Measurements from ENCODE around the gene LGR4. TPM values are rescaled to one million over a fixed set of nuclear protein-coding genes. Genes with fewer than 3 reads are reported as not detected.

LGR4 gene
- total and polyA plus RNA-seq, 5 experiments from 2014 or later, result 0.13 to 1.3 (median 0.24) TPM

DNA sequence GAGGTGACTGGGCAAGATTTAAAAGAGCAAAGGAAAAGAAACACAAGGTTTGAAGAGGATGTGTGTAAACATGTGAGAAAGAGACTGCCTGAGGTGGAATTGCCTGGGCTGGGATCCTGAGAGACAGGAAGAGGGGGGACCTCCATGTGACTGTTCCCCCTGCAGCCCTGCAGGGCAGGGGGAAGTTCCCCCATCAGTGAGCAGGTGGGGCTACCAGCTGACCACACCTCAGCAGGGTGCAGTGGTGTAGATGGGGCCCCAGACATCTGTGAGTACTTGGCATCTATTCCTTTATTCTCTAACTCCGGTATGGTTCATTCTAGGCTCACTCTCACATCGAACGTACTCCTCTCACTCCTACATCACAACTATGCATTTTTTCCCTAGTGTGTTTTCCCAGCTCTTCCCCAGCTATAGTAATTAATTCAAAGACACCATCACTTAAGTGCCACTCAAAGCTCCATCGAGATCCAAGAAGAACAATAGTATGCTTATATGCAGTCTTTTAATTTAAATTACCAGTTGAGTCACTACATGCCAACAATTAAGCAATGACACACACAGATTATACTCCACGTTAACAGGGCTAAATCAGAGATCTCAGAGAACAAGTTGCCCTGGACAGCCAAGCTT lies 42.7 kb downstream of the LGR4 start:
- POLR2A ChIA-PET, result no interaction called here
- Mint-ChIP-seq H3K9me3 (no peaks in the 10 kb centered on the region), H3K27ac (no peak overlapping the region), H3K4me1 (no peaks in the 10 kb centered on the region), H3K4me3 (no peak overlapping the region), H3K27me3 (peaks cover 0 to 4% (median 3%) of the 10 kb centered on the region in 5 donors), H3K36me3 (no peaks in the 10 kb centered on the region)
- no peak for DNase-seq
- no peak for ATAC-seq

DNA sequence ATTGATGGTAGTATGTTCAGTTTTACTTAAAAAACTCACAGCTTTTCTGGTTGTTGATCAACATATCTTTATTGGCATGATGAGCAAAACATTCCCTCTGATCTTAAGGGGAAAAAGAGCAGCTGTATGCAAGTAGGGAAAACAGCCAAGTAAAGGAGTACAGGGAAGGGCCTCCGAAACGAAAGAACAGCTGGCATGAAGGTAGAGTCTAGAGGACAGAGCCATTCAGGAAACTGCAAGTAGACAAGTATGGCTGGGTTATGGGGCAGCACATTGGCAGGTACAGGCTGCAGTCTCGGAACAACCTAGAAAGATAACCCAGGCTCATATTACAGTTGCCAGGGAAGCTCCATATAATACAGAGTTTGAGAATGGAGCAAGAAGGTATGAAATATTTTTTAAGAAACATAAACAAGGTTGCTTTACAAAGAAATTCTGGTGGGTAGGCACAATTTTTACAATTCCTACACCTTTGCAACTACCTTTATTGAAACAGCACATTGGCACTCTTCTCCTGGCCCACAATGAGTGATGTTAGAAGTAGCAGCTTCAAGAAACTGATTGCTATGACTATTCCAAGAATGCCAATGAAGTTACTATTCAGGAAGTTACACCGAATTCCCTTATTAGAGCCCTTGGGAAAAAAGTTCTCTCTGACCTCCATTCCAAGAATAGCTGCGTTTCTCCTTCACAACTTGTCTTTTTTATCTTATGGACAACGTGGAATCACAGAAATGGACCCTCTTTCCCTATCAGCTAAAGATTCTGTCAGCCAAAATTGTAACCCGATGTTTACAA lies 45.2 kb downstream of the LGR4 start:
- no peak for DNase-seq
- peaks cover 0 to 6% (median 2%) of the 10 kb centered on the region in 5 donors for H3K27me3 Mint-ChIP-seq
- H3K4me1 Mint-ChIP-seq, result no peaks in the 10 kb centered on the region
- H3K4me3 Mint-ChIP-seq, result no peak overlapping the region
- ATAC-seq, result no peak
- H3K9me3 Mint-ChIP-seq, result no peaks in the 10 kb centered on the region
- no peaks in the 10 kb centered on the region for H3K36me3 Mint-ChIP-seq
- POLR2A ChIA-PET, result no interaction called here
- peak overlapping the region in 1 of 10 donors; percentile 61 for H3K27ac Mint-ChIP-seq

- H3K4me1 Mint-ChIP-seq, result no peaks in the 10 kb centered on the region
- DNase-seq, result no peak
- POLR2A ChIA-PET, result no interaction called here
- peaks cover 0 to 6% (median 2%) of the 10 kb centered on the region in 5 donors for H3K27me3 Mint-ChIP-seq
- no peak for ATAC-seq
- no peak overlapping the region for H3K27ac Mint-ChIP-seq
- no peaks in the 10 kb centered on the region for H3K36me3 Mint-ChIP-seq
- no peaks in the 10 kb centered on the region for H3K9me3 Mint-ChIP-seq
- H3K4me3 Mint-ChIP-seq, result no peak overlapping the region
Measured at GRCh38 chr11:27425814-27426213, 46.8 kb downstream of the LGR4 start.

- POLR2A ChIA-PET, result no interaction called here
- Mint-ChIP-seq H3K27ac (no peak overlapping the region), H3K9me3 (no peaks in the 10 kb centered on the region), H3K36me3 (no peaks in the 10 kb centered on the region), H3K27me3 (peaks cover 0 to 6% (median 2%) of the 10 kb centered on the region in 5 donors), H3K4me3 (no peak overlapping the region), H3K4me1 (no peaks in the 10 kb centered on the region)
- no peak for ATAC-seq
- no peak for DNase-seq
Measured at GRCh38 chr11:27423125-27423524, 49.5 kb downstream of the LGR4 start.

DNA sequence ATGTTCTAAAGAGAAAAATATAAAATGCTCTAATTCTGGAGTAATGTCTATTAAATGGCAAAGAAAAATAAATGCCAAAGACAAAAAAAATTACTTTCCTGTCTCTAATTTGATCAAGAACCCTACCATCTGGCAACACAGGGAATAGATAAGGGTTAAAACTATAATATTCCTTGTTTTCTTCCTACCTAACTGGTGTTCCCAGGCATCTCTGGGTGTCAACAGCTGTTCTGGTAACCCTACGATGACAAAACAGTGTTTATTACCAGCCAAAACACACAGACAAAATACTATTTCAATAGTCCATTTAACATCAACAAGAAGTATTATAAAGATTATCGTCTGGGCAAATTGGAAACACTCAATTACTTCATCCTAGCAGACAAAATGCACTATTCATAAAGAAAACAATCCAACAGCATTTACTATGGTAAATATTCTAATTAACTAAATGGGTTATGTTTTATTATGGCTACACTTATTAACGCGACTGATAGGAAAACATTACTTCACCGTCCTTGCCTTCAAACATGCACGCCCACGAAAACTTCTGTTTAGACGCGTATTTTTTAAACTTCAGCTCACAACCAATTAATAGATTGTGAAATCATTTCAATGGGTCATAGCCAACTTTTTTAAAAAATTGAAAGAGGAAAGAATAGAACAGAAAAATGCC lies 50.6 kb downstream of the LGR4 start:
- no peak for ATAC-seq
- H3K4me3 Mint-ChIP-seq, result no peak overlapping the region
- H3K36me3 Mint-ChIP-seq, result no peaks in the 10 kb centered on the region
- H3K4me1 Mint-ChIP-seq, result no peaks in the 10 kb centered on the region
- no peak overlapping the region for H3K27ac Mint-ChIP-seq
- POLR2A ChIA-PET, result no interaction called here
- H3K9me3 Mint-ChIP-seq, result no peaks in the 10 kb centered on the region
- peaks cover 0 to 6% (median 4%) of the 10 kb centered on the region in 5 donors for H3K27me3 Mint-ChIP-seq
- no peak for DNase-seq

DNA sequence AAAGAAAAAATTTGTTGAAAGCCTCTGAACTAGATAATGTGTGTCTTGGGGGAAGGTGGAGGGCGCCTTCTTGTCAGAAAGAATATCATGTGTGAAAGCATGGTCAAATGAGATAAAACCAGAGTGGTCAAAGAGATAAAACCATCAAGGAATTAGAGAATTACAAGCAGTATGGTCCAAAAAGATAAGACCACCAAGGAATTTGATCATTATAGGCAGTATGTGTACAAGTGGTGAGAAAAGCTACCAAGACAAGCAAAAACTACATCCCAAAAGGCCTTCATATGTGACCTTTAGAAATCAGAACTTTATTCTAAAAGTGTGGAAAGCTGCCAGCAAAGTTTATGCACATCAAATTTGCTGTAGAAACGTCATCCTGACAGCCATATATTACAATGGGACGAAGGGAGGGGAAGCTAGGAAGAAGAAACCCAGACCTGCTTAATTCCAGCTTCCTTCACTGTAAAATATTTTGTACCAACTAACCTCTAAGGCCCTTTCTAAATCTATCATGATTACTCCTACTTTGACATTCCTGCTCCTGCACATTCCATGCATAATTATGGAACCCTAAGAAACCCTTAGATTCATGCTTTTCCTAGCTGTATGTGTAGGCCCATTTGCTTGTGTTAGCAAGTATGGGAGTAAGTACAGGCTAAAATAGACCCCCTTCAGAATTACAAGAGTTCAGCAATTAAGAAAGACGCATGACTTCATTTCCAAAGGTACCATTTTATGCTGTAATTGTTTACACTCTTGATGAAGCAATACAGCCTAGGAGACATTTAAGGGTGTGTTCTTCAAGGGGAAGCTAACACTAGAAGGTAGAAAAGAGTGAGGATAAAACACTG lies 51.6 kb downstream of the LGR4 start:
- POLR2A ChIA-PET, result no interaction called here
- Mint-ChIP-seq H3K9me3 (no peaks in the 10 kb centered on the region), H3K36me3 (no peaks in the 10 kb centered on the region), H3K4me3 (no peak overlapping the region), H3K27ac (no peak overlapping the region), H3K27me3 (peaks cover 0 to 6% (median 4%) of the 10 kb centered on the region in 5 donors), H3K4me1 (no peaks in the 10 kb centered on the region)
- no peak for ATAC-seq
- no peak for DNase-seq

- Mint-ChIP-seq H3K27me3 (peaks cover 0 to 12% (median 4%) of the 10 kb centered on the region in 5 donors), H3K9me3 (no peaks in the 10 kb centered on the region), H3K4me1 (no peaks in the 10 kb centered on the region), H3K4me3 (no peak overlapping the region), H3K27ac (no peak overlapping the region), H3K36me3 (no peaks in the 10 kb centered on the region)
- no peak for ATAC-seq
- DNase-seq, result no peak
- POLR2A ChIA-PET, result no interaction called here
Measured at GRCh38 chr11:27420217-27420616, 52.4 kb downstream of the LGR4 start.

DNA sequence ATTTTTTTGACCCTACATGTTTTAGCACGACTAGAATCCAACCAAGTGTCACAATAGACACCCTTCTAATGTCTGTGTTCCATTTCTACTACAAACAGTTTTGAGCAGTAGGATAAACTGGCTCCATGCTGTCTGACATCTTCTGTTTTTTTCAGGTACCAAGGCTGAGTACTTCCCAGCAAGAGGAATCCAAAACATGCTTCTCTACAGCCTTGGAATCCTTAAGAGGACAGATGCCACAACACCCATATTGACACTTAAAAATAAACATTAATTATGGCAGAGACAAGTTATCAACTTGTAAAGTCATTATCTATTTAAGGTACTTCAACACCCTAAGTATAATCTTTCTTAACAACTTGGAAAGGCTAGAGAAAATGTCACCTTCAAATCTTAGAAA lies 54.2 kb downstream of the LGR4 start:
- ATAC-seq (no peak), DNase-seq (no peak)
- H3K4me1 Mint-ChIP-seq, result no peaks in the 10 kb centered on the region
- H3K9me3 Mint-ChIP-seq, result no peaks in the 10 kb centered on the region
- POLR2A ChIA-PET, result no interaction called here
- H3K36me3 Mint-ChIP-seq, result no peaks in the 10 kb centered on the region
- H3K4me3 Mint-ChIP-seq, result no peak overlapping the region
- H3K27me3 Mint-ChIP-seq, result peaks cover 0 to 18% (median 5%) of the 10 kb centered on the region in 5 donors
- H3K27ac Mint-ChIP-seq, result no peak overlapping the region

- no peaks in the 10 kb centered on the region for H3K9me3 Mint-ChIP-seq
- no peak overlapping the region for H3K4me3 Mint-ChIP-seq
- no peak for DNase-seq
- no peak overlapping the region for H3K27ac Mint-ChIP-seq
- no peaks in the 10 kb centered on the region for H3K36me3 Mint-ChIP-seq
- POLR2A ChIA-PET, result no interaction called here
- no peaks in the 10 kb centered on the region for H3K4me1 Mint-ChIP-seq
- H3K27me3 Mint-ChIP-seq, result peaks cover 0 to 24% (median 4%) of the 10 kb centered on the region in 5 donors
- no peak for ATAC-seq
Measured at GRCh38 chr11:27416568-27417176, 55.9 kb downstream of the LGR4 start.

GRCh38 chr11:27414644-27415043 lies 57.9 kb downstream of the LGR4 start:
- Mint-ChIP-seq H3K27me3 (peaks cover 0 to 27% (median 4%) of the 10 kb centered on the region in 5 donors), H3K4me3 (no peak overlapping the region), H3K36me3 (no peaks in the 10 kb centered on the region), H3K27ac (no peak overlapping the region), H3K9me3 (no peaks in the 10 kb centered on the region), H3K4me1 (no peaks in the 10 kb centered on the region)
- POLR2A ChIA-PET, result no interaction called here
- DNase-seq (no peak), ATAC-seq (no peak)

GRCh38 chr11:27413218-27413617 lies 59.4 kb downstream of the LGR4 start:
- DNase-seq (no peak), ATAC-seq (no peak)
- Mint-ChIP-seq H3K36me3 (no peaks in the 10 kb centered on the region), H3K4me1 (no peaks in the 10 kb centered on the region), H3K27ac (no peak overlapping the region), H3K4me3 (no peak overlapping the region), H3K9me3 (no peaks in the 10 kb centered on the region), H3K27me3 (peaks cover 0 to 31% (median 4%) of the 10 kb centered on the region in 5 donors)
- POLR2A ChIA-PET, result no interaction called here

DNA sequence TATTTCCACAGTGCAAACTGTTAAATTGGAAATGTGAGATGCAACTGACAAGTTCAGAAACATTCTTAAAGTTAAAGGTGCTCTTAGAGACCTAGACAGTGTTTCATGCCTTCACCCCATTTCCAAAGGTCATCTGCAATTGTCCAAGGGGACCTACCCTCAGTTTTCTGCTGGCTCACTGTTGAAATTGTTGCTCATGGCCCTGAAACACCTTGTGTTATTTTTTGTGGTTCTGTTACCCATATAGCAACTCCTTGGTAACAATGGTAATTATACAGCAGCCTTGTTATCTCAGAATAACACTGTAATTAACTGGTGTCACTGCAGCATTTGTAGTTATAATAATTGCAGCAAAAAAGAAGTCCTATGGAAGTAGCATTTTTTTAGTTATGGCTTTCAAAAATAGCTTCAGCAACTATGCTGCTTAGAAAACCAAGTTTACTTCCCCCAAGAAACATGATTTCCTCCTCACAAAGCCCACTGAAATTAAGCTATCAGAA lies 60.3 kb downstream of the LGR4 start:
- Mint-ChIP-seq H3K27ac (no peak overlapping the region), H3K4me3 (no peak overlapping the region), H3K27me3 (peaks cover 0 to 31% (median 2%) of the 10 kb centered on the region in 5 donors), H3K36me3 (no peaks in the 10 kb centered on the region), H3K9me3 (no peaks in the 10 kb centered on the region), H3K4me1 (no peaks in the 10 kb centered on the region)
- POLR2A ChIA-PET, result no interaction called here
- ATAC-seq (no peak), DNase-seq (no peak)
